GM18526 (cell line): ENCODE results near the gene KIF2C.

Experiments used
- POLR2A ChIP-seq: IDR thresholded peaks from 3 replicates; pipeline ENCODE4 v1.6.1; 2011; ENCODE audit not compliant: insufficient read length; ENCODE audit errors: extremely low read depth

KIF2C gene

DNA sequence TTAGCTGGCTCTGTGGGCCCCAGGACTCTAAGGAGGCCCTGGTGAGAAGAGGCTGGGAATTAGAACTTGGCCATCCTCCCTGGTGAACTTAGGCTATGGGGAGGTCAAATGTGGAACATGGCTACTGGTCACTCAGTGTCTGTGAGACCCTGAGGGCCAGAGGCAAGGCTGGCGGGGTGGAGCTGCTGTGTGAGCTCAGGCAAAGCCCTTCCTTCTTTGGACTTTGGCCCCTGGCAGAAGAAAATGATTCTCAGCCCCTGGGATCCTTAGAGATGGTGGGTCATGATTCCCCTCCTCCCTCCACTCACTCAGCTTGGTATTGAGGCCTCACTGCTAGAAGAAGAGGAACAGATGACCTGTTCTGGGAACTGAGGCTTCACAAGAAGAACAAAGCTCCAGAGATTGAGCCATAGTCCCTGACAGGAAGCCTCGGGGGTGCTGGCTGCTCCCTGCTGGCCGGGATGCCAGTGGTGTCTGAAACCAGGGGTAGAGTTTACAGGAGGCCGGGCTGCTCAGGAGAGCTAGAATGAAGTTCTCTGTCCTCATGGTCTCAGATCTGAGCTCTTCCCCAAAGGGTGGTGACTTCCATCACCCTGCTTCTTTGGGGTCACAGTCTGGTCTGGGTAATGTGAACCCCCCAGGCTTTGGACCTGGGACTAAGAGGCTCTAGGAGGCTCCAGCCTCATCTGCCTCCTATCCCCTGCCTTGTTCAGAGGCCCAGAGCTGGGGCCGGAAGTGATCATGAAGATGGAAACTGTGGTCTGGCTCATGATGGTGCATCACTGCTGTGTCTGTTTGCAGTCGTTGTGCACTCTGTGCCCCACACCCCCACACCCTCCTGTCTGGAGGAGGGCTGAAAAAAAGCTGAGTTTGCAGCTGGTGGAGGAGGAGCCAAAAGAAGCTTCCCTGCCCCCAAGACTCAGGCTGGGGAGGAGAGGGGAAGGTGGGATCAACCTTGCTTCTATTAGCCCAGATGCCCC, 69.6 kb downstream of the KIF2C start:
- peak; percentile 29 for TF ChIP-seq POLR2A

DNA sequence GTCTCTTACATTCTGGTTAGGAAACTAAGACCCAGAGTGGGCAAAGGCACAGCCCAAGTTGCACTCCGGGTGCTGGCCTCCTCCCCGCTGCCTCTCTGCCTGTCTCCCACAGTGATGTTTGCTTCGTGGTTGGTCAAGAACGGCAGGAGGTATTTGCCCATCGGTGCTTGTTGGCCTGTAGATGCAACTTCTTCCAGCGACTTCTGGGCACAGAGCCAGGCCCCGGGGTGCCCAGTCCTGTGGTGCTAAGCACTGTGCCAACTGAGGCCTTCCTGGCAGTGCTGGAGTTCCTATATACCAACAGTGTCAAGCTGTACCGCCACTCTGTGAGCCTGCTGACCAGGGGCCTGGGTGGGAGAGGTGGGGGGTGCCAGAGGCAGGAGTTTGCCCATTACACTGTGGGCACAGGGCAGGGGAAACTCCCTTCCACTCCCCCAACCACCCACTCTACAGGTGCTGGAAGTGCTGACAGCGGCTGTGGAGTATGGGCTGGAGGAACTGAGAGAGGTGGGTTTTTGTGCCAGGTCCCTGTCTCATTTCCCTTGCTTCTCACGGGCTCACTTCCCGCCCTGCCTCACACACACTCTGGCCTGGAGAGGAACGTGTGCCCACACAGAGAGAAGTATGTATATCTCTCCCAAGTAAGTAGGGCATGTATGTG, 70.6 kb downstream of the KIF2C start:
- peak; percentile 15 for TF ChIP-seq POLR2A

DNA sequence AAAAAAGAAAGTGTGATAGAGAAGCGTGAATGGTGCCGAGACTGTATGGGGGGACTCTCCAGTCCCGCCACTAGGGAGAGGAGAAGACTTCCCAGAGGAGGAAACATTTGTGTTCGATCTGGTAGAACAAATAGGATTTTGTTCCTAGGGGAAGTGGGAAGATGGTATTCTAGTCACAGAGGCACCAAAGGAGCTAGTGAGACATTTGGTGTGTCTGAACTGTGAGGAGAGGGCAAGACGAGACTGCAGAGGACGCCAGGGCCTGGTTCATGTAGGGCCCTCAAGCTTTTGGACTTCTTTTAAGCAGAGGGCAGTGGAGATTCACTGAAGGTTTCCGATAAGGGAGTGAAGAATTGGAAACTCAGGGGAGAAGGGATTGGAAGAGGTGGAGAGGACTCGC, 71.6 kb downstream of the KIF2C start:
- TF ChIP-seq POLR2A: no peak

DNA sequence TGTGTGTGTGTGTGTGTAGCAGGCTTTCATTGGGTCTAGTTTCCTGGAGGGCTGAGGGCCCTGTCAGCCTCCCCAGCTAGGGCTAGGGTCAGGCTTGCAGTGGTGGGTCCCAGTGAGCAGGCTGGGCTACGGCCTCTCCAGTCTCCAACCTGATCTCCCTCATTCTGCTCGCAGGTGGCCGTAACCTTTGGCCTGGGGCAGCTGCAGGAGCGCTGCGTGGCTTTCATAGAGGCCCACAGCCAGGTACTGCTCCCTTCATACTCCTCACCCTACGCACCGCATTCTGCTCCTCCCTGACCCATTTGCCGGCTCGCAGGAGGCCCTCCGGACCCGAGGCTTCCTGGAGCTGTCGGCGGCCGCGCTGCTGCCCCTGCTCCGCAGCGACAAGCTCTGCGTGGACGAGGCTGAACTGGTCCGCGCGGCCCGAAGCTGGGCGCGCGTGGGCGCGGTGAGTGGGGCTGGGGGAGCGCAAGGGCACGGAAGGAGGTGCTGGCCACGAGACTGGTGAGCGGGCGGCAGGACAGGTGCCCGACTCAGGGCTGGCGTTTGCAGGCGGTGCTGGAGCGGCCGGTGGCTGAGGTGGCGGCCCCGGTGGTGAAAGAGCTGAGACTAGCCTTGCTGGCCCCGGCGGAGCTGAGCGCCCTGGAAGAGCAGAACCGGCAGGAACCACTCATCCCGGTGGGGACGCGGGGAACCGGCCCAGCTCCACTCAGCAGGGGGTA, 73.3 kb downstream of the KIF2C start:
- no peak for TF ChIP-seq POLR2A

DNA sequence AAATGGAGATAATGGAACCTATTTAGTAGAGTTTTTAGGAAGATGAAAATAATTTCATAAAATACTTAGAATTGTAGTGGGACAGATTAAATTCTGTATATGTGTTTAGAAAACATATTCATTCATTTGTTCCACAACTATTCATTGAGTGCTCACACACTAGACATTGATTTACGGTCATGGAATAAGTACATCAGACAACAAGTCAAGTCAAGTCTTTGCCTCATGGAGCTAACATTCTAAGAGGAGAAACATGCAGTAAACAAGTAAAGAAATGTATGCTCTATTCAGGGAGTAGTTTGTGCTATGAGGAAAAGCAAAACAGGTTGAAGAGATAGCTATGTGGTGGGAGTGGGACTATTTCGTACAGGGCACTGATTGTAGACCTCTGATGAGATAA, 77.7 kb downstream of the KIF2C start:
- no peak for TF ChIP-seq POLR2A
